ENCODE data around the gene SAMD8. TPM values are rescaled to one million over a fixed set of nuclear protein-coding genes. Genes with fewer than 3 reads are reported as not detected.
"Not testable (repeated sequence)": the region's sequence is repeated elsewhere in the genome, so short reads cannot be mapped to it uniquely, and the experiment has no call there.

The SAMD8 gene
- total and polyA plus RNA-seq, 3 donors from 2014 or later: 45.0 to 66.3 (median 55.3) TPM

DNA sequence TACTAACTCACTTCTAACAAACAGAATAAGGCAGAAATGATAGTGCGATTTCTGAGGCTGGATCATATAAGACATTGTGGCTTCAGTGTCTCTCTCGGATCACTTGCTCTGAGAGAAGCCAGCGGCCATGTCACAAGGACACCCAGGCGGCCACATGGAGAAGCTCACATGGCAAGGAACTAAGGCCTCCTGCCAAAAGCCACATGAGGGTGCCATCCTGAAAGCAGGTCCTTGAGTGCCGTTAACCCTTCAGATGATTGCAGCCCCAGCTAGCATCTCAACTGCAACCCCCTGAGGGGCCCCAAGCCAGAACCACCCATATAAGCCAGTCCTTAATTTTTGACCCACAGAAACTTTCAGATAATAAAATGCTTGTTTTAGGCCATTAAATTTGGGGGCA is 92.3 kb downstream of the SAMD8 start:
- no peaks in the 10 kb centered on the region for H3K36me3 ChIP-seq (ENCODE audit: low read depth, missing control alignments)
- 83 to 95% methylated on average over 5 of the region's 5 CpGs for WGBS, 2 donors
- H3K4me1 ChIP-seq: peaks cover 6% of the 10 kb centered on the region
- H3K27ac ChIP-seq: no peak overlapping the region
- no peaks in the 10 kb centered on the region for H3K9me3 ChIP-seq
- no peak for TF ChIP-seq POLR2A (IDR thresholded peaks at IDR 0.05)
- TF ChIP-seq, protein P1, sequence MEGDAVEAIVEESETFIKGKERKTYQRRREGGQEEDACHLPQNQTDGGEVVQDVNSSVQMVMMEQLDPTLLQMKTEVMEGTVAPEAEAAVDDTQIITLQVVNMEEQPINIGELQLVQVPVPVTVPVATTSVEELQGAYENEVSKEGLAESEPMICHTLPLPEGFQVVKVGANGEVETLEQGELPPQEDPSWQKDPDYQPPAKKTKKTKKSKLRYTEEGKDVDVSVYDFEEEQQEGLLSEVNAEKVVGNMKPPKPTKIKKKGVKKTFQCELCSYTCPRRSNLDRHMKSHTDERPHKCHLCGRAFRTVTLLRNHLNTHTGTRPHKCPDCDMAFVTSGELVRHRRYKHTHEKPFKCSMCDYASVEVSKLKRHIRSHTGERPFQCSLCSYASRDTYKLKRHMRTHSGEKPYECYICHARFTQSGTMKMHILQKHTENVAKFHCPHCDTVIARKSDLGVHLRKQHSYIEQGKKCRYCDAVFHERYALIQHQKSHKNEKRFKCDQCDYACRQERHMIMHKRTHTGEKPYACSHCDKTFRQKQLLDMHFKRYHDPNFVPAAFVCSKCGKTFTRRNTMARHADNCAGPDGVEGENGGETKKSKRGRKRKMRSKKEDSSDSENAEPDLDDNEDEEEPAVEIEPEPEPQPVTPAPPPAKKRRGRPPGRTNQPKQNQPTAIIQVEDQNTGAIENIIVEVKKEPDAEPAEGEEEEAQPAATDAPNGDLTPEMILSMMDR (IDR thresholded peaks at IDR 0.05): no peak
- no peak for DNase-seq
- no peaks in the 10 kb centered on the region for H3K27me3 ChIP-seq
- intact Hi-C loops (cut with DNase I; ENCODE audit: low total_unique reads): no loop called here
- H3K4me3 ChIP-seq: no peak overlapping the region

DNA sequence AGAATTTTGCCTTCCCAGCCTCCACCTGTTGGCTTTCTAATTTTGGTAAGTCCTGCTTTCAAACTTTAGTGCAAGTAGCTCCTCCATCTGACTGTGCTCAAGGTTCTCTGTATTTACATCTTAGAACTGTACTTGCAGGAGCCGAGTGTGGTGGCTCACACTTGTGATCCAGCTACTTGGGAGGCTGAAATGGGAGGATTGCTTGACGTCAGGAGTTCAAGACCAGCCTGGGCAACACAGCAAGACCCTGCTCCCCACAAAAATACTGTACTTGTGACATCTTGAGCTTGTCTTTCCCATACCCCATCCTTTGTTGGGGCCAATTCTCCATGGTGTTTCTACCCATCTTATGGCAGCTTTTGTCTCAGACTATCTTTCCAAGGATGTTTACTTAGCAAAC is 94.5 kb downstream of the SAMD8 start:
- 73 to 93% methylated on average over 2 of the region's 2 CpGs for WGBS, 2 donors
- Histone ChIP-seq H3K4me1 (peaks cover 10% of the 10 kb centered on the region), H3K9me3 (no peaks in the 10 kb centered on the region), H3K27ac (no peak overlapping the region), H3K4me3 (no peak overlapping the region), H3K36me3 (ENCODE audit: low read depth, missing control alignments) (no peaks in the 10 kb centered on the region), H3K27me3 (no peaks in the 10 kb centered on the region)
- intact Hi-C loops (cut with DNase I; ENCODE audit: low total_unique reads): no loop called here
- TF ChIP-seq POLR2A (IDR thresholded peaks at IDR 0.05): no peak
- no peak for DNase-seq

DNA sequence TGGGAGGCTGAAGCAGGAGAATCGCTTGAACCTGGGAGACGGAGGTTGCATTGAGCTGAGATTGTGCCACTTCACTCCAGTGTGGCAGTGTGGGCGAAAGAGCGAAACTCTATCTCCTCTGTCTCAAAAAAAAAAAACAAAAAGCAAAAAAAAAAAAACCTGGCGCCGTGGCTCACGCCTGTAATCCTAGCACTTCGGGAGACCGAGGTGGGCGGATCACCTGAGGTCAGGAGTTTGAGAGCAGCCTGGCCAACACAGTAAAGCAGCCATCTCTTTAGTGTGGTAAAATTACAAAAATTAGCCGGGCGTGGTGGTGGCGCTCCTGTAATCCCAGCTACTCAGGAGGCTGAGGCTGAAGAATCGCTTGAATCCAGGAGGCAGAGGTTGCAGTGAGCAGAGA is 95.2 kb downstream of the SAMD8 start:
- H3K27me3 ChIP-seq; H3K36me3 ChIP-seq (ENCODE audit: low read depth, missing control alignments); H3K4me3 ChIP-seq; intact Hi-C loops (cut with DNase I; ENCODE audit: low total_unique reads); H3K9me3 ChIP-seq; DNase-seq; H3K27ac ChIP-seq: not testable (repeated sequence)
- H3K4me1 ChIP-seq: peaks cover 14% of the 10 kb centered on the region
- WGBS, 2 donors: 88 to 89% methylated on average over 14 of the region's 14 CpGs

- H3K27me3 ChIP-seq: no peaks in the 10 kb centered on the region
- peaks cover 20% of the 10 kb centered on the region for H3K4me1 ChIP-seq
- no peak for TF ChIP-seq POLR2A (IDR thresholded peaks at IDR 0.05)
- TF ChIP-seq, protein P1 (IDR thresholded peaks at IDR 0.05): no peak
- no peaks in the 10 kb centered on the region for H3K36me3 ChIP-seq (ENCODE audit: low read depth, missing control alignments)
- no peaks in the 10 kb centered on the region for H3K9me3 ChIP-seq
- intact Hi-C loops (cut with DNase I; ENCODE audit: low total_unique reads): no loop called here
- 66 to 76% methylated on average over 13 of the region's 13 CpGs for WGBS, 2 donors
- DNase-seq: no peak
- H3K4me3 ChIP-seq: no peak overlapping the region
- no peak overlapping the region for H3K27ac ChIP-seq
These were observed 95.8 kb downstream of the SAMD8 start for GRCh38 chr10:75207079-75207856.

DNA sequence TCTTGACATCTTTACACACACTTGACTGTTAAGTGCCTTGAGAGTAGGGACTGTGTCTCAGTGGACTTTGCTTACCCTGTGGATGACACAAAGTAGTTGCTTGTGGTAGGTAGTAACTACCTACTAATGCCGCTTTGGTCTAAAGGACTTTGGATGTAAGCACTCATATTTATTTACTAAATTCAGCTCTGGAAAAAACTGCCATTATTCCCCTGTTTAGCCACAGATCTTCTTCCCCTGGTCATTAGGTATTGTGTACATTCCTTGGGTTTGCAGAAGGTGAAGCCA is 96.3 kb downstream of the SAMD8 start:
- no peaks in the 10 kb centered on the region for H3K9me3 ChIP-seq
- 69 to 96% methylated on average over 1 of the region's 1 CpG for WGBS, 2 donors
- no peaks in the 10 kb centered on the region for H3K36me3 ChIP-seq (ENCODE audit: low read depth, missing control alignments)
- no peak for DNase-seq
- H3K4me1 ChIP-seq: peaks cover 21% of the 10 kb centered on the region
- intact Hi-C loops (cut with DNase I; ENCODE audit: low total_unique reads): no loop called here
- TF ChIP-seq, protein P1 (IDR thresholded peaks at IDR 0.05): no peak
- no peak for TF ChIP-seq POLR2A (IDR thresholded peaks at IDR 0.05)
- H3K4me3 ChIP-seq: no peak overlapping the region
- peak overlapping the region in 1 of 2 donors; percentile 11 for H3K27ac ChIP-seq
- H3K27me3 ChIP-seq: no peaks in the 10 kb centered on the region

DNA sequence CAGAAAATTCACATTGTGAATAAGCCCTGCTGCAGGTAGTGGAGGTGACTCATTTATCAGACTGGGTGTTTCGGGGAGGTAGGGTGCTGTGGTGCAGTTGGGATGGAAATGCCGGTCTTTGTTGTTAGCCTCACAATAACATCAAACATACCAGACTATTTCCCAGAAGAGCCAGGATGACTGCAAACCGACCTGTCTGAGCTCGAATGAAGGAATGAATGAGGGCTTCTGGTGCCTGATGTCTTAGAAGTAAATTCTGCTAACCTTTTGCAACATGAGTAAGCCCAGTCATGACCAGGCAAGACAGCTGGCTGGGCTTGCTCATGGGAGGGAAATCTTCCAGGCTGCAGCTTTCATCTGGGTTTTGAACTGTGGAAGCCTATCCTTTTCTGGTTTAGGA is 96.7 kb downstream of the SAMD8 start:
- Histone ChIP-seq H3K9me3 (no peaks in the 10 kb centered on the region), H3K4me3 (no peak overlapping the region), H3K36me3 (ENCODE audit: low read depth, missing control alignments) (no peaks in the 10 kb centered on the region), H3K4me1 (peaks cover 17% of the 10 kb centered on the region), H3K27me3 (no peaks in the 10 kb centered on the region), H3K27ac (peak overlapping the region in 1 of 2 donors; percentile 11)
- DNase-seq: no peak
- TF ChIP-seq, protein P1 (IDR thresholded peaks at IDR 0.05): no peak
- TF ChIP-seq POLR2A (IDR thresholded peaks at IDR 0.05): no peak
- intact Hi-C loops (cut with DNase I; ENCODE audit: low total_unique reads): no loop called here
- 52 to 77% methylated on average over 4 of the region's 4 CpGs for WGBS, 2 donors
